Caco-2 (cell line): ENCODE results near the gene RCHY1. TPM values are rescaled to one million over a fixed set of nuclear protein-coding genes. Genes with fewer than 3 reads are reported as not detected.
"Not testable (repeated sequence)": the region's sequence is repeated elsewhere in the genome, so short reads cannot be mapped to it uniquely, and the experiment has no call there.

Experiments
- BruUV-seq: library from RNA; stranded (reverse); fragments of 400-500 nt; replicated peaks from 2 replicates; lab custom pipeline; 2021; lab: Mats Ljungman, UMichigan
- CTCF ChIA-PET: fragments of 300-600 bp; sonication (Branson Sonifier 250); formaldehyde crosslinking; loops from one replicate; lab custom pipeline; 2022; ENCODE audit warnings: antibody characterized with exemption; lab: Charles Lee
- POLR2A ChIA-PET: fragments of 300-600 bp; sonication (Branson Sonifier 250); formaldehyde crosslinking; loops from one replicate; lab custom pipeline; 2022; ENCODE audit warnings: antibody characterized with exemption; lab: Charles Lee
- DNase-seq, 2 experiments: peaks; one replicate each; pipeline versions ENCODE4 v3.0.0 to v3.0.0-alpha.2; 2020 to 2022
- H3K27me3 ChIP-seq: replicated peaks from 2 replicates; pipeline ENCODE4 v1.6.0; 2011; ENCODE audit warnings: low read length; ENCODE audit not compliant: control insufficient read depth, insufficient read depth
- H3K36me3 ChIP-seq: 2 replicates; pipeline ENCODE4 v1.5.1; 2011; ENCODE audit warnings: low read length; ENCODE audit not compliant: control insufficient read depth, insufficient read depth
- H3K4me1 ChIP-seq: fragments of 250-450 bp; sonication (Bioruptor Pico); 2 replicates; pipeline ENCODE4 v1.5.1; 2020; ENCODE audit warnings: mild to moderate bottlenecking
- H3K4me3 ChIP-seq: 2 replicates; pipeline ENCODE4 v1.5.1; 2011; ENCODE audit warnings: low read depth, mild to moderate bottlenecking, control low read depth, low read length
- H3K9me3 ChIP-seq: fragments of 250-450 bp; sonication (Bioruptor Pico); 2 replicates; pipeline ENCODE4 v1.5.1; 2020; ENCODE audit warnings: mild to moderate bottlenecking, moderate library complexity
- H3K27ac Mint-ChIP-seq: one replicate; pipeline ENCODE4 v1.8.0; 2022; ENCODE audit warnings: mixed read lengths; ENCODE audit not compliant: unreplicated experiment
- H3K27me3 Mint-ChIP-seq: one replicate; pipeline ENCODE4 v1.8.0; 2022; ENCODE audit warnings: mixed read lengths; ENCODE audit not compliant: insufficient read depth, unreplicated experiment
- H3K36me3 Mint-ChIP-seq: one replicate; pipeline ENCODE4 v1.8.0; 2022; ENCODE audit warnings: mild to moderate bottlenecking, mixed read lengths; ENCODE audit not compliant: insufficient read depth, unreplicated experiment
- H3K4me1 Mint-ChIP-seq: one replicate; pipeline ENCODE4 v1.8.0; 2022; ENCODE audit warnings: low read depth, mixed read lengths; ENCODE audit not compliant: unreplicated experiment
- H3K4me3 Mint-ChIP-seq: one replicate; pipeline ENCODE4 v1.8.0; 2022; ENCODE audit warnings: mild to moderate bottlenecking, moderate library complexity, mixed read lengths; ENCODE audit not compliant: unreplicated experiment
- H3K9me3 Mint-ChIP-seq: one replicate; pipeline ENCODE4 v1.8.0; 2022; ENCODE audit warnings: mixed read lengths; ENCODE audit not compliant: unreplicated experiment
- intact Hi-C: fragments of 100-400 bp; cut with micrococcal nuclease; formaldehyde crosslinking; loops from one replicate; pipeline ENCODE4 v1.10.0; 2022; ENCODE audit not compliant: unreplicated experiment
- total RNA-seq: library from RNA; stranded (reverse); gene quantifications from 2 replicates; pipeline ENCODE4 v1.2.3, GENCODE V29; 2022
- TF ChIP-seq, protein P1 (sequence below), 2 experiments: fragments of 200-600 bp in 1 of 2; IDR thresholded peaks; 1 replicate in 1 of 2; 2 replicates in 1 of 2; pipeline versions ENCODE4 v1.5.1 to v1.8.0; 2011 to 2022; ENCODE audit warnings: antibody characterized with exemption in 1 of 2, control low read depth in 1 of 2, inconsistent platforms in 1 of 2, low read depth in 1 of 2, low read length in 1 of 2, mild to moderate bottlenecking in 1 of 2, moderate library complexity in 1 of 2; ENCODE audit not compliant: insufficient read depth in 1 of 2, severe bottlenecking in 1 of 2, unreplicated experiment in 1 of 2

The RCHY1 gene
- total RNA-seq, 1 experiment from 2014 or later = 38.2 TPM

DNA sequence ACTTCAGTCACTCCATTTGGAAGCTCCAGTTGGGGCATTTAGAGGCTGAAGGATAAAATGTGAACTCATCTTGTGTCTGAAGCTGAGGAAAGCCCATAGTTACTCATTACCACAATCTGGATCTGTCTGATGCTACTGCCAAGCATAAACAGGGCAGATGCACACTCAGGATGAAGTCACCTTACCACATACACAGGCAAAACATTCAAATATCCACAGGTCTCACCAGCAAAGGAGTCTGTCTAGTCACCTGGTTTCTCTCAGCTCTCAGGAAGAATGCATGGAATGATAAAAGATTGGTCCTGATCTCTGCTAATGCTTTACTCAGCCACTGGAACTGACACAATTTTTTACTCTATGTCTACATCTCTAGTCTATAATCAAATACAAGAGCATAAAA is 28.6 kb upstream of the RCHY1 start:
- Mint-ChIP-seq H3K27me3 (no peaks in the 10 kb centered on the region), H3K27ac (no peak overlapping the region)

DNA sequence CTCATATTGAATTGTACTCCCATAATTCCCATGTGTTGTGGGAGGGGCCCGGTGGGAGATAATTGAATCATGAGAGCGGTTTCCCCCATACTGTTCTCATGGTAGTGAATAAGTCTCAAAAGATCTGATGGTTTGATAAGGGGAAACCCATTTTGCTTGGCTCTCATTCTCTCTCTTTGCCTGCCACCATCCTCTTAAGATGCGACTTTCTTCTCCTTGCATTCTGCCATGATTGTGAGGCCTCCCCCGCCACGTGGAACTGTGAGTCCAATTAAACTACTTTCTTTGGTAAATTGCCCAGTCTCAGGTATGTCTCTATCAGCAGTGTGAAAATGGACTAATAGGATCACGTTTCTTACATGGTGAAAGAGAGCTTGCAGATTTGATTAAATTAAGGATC is 23.1 kb upstream of the RCHY1 start:
- H3K27ac Mint-ChIP-seq, DNase-seq, intact Hi-C loops, H3K27me3 Mint-ChIP-seq, H3K4me3 Mint-ChIP-seq, CTCF ChIA-PET, H3K9me3 Mint-ChIP-seq, POLR2A ChIA-PET, H3K4me3 ChIP-seq, BruUV-seq, H3K36me3 ChIP-seq, H3K4me1 ChIP-seq, H3K4me1 Mint-ChIP-seq, H3K9me3 ChIP-seq, H3K27me3 ChIP-seq: not testable (repeated sequence)
- H3K36me3 Mint-ChIP-seq = peaks cover 13% of the 10 kb centered on the region

More for the DNA sequence above, 28.6 kb upstream of the RCHY1 start:
- ChIA-PET POLR2A (no interaction called here), CTCF (no interaction called here)
- H3K27me3 ChIP-seq = no peaks in the 10 kb centered on the region
- TF ChIP-seq, protein P1, sequence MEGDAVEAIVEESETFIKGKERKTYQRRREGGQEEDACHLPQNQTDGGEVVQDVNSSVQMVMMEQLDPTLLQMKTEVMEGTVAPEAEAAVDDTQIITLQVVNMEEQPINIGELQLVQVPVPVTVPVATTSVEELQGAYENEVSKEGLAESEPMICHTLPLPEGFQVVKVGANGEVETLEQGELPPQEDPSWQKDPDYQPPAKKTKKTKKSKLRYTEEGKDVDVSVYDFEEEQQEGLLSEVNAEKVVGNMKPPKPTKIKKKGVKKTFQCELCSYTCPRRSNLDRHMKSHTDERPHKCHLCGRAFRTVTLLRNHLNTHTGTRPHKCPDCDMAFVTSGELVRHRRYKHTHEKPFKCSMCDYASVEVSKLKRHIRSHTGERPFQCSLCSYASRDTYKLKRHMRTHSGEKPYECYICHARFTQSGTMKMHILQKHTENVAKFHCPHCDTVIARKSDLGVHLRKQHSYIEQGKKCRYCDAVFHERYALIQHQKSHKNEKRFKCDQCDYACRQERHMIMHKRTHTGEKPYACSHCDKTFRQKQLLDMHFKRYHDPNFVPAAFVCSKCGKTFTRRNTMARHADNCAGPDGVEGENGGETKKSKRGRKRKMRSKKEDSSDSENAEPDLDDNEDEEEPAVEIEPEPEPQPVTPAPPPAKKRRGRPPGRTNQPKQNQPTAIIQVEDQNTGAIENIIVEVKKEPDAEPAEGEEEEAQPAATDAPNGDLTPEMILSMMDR (IDR thresholded peaks at IDR 0.05; ENCODE audit: insufficient read depth in 1 of 2, low read depth in 1 of 2, low read length in 1 of 2, severe bottlenecking in 1 of 2, unreplicated experiment in 1 of 2) = no peak
- H3K36me3 ChIP-seq = no peaks in the 10 kb centered on the region
- intact Hi-C loops = no loop called here
- H3K4me1 ChIP-seq = no peaks in the 10 kb centered on the region
- Mint-ChIP-seq H3K4me1 (peaks cover 5% of the 10 kb centered on the region), H3K36me3 (no peaks in the 10 kb centered on the region), H3K9me3 (no peaks in the 10 kb centered on the region), H3K4me3 (no peak overlapping the region)
- DNase-seq = no peak
- no peaks in the 10 kb centered on the region for H3K9me3 ChIP-seq
- no TSS peak for BruUV-seq
- H3K4me3 ChIP-seq = no peak overlapping the region

DNA sequence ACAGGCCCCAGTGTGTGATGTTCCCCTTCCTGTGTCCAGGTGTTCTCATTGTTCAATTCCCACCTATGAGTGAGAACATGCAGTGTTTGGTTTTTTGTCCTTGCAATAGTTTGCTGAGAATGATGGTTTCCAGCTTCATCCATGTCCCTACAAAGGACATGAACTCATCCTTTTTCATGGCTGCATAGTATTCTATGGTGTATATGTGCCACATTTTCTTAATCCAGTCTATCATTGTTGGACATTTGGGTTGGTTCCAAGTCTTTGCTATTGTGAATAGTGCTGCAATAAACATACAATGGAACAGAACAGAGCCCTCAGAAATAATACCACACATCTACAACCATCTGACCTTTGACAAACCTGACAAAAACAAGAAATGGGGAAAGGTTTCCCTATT is 19.7 kb upstream of the RCHY1 start:
- H3K27ac Mint-ChIP-seq, H3K36me3 ChIP-seq, H3K4me1 Mint-ChIP-seq, BruUV-seq, H3K9me3 ChIP-seq, POLR2A ChIA-PET, intact Hi-C loops, CTCF ChIA-PET, H3K4me1 ChIP-seq, H3K27me3 Mint-ChIP-seq, H3K4me3 ChIP-seq, H3K4me3 Mint-ChIP-seq, DNase-seq, H3K27me3 ChIP-seq: not testable (repeated sequence)
- peaks cover 24% of the 10 kb centered on the region for H3K36me3 Mint-ChIP-seq
- peaks cover 21% of the 10 kb centered on the region for H3K9me3 Mint-ChIP-seq

DNA sequence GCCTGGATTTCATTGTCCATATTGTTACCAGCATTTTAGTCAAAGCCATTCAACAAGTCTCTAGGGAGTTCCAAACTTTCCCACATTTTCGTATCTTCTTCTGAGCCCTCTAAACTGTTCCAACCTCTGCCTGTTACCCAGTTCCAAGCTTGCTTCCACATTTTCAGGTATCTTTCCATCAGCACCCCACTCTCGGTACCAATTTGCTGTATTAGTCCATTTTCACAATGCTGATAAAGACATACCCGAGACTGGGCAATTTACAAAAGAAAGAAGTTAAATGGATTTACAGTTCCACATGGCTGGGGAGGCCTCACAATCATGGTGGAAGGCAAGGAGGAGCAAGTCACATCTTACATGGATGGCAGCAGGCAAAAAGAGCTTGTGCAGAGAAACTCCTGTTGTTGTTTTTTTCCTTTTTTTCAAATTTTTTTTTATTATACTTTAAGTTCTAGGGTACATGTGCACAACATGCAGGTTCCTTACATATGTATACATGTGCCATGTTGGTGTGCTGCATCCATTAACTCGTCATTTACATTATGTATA is 19.2 kb upstream of the RCHY1 start:
- H3K27ac Mint-ChIP-seq, CTCF ChIA-PET, intact Hi-C loops, POLR2A ChIA-PET, H3K9me3 ChIP-seq, H3K27me3 ChIP-seq, H3K4me1 Mint-ChIP-seq, H3K36me3 ChIP-seq, H3K27me3 Mint-ChIP-seq, H3K4me1 ChIP-seq, H3K4me3 ChIP-seq, H3K4me3 Mint-ChIP-seq, BruUV-seq, DNase-seq: not testable (repeated sequence)
- H3K36me3 Mint-ChIP-seq = peaks cover 24% of the 10 kb centered on the region
- H3K9me3 Mint-ChIP-seq = peaks cover 21% of the 10 kb centered on the region

DNA sequence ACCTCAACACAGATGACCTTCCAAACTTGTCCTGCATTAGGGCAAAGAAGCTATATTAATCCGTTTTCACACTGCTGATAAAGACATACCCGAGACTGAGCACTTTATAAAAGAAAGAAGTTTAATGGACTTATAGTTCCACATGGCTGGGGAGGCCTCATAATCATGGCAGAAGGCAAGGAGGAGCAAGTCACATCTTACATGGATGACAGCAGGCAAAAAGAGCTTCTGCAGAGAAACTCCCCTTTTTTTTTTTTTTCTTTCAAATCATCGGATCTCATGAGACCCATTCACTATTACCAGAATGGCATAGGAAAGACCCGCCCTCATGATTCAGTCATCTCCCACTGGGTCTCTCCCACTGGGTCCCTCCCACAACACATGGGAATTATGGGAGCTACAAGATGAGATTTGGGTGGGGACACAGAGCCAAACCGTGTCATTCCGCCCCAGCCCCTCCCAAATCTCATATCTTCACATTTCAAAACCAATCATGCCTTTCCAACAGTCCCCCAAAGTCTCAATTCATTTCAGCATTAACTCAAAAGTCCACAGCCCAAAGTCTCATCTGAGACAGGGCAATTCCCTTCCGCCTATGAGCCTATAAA is 17.4 kb upstream of the RCHY1 start:
- H3K27ac Mint-ChIP-seq, H3K27me3 Mint-ChIP-seq, DNase-seq, H3K9me3 ChIP-seq, BruUV-seq, POLR2A ChIA-PET, H3K27me3 ChIP-seq, H3K4me3 ChIP-seq, H3K4me1 Mint-ChIP-seq, H3K36me3 ChIP-seq, H3K4me1 ChIP-seq, intact Hi-C loops, H3K4me3 Mint-ChIP-seq: not testable (repeated sequence)
- CTCF ChIA-PET = interaction anchor here (0.8 kb wide), 1 partner anchor 17 kb away, joined by 3 read pairs; the partner anchor contains the start of genes RCHY1 and THAP6
- H3K36me3 Mint-ChIP-seq = peaks cover 29% of the 10 kb centered on the region
- H3K9me3 Mint-ChIP-seq = peaks cover 21% of the 10 kb centered on the region
